WTC11 (cell line): ENCODE data around the gene GRB7. TPM values are rescaled to one million over a fixed set of nuclear protein-coding genes. Genes with fewer than 3 reads are reported as not detected.

Experiments
- ATAC-seq: fragments of 200-7000 bp; cut with Tn5 transposase; 2 replicates; pipeline ENCODE4 v1.10.0; 2021; ENCODE audit warnings: mild to moderate bottlenecking, moderate library complexity
- CTCF ChIA-PET: fragments of 300-600 bp; sonication (Branson Sonifier 250); formaldehyde crosslinking; loops from one replicate; lab custom pipeline; 2021; ENCODE audit warnings: antibody characterized with exemption; lab: Charles Lee
- POLR2A ChIA-PET: fragments of 350-600 bp; sonication (Branson Sonifier 250); formaldehyde crosslinking; loops from one replicate; lab custom pipeline; 2021; ENCODE audit warnings: antibody characterized with exemption; lab: Charles Lee
- DNase-seq: peaks from one replicate; pipeline ENCODE4 v3.0.0; 2021; ENCODE audit warnings: low spot score
- H3K27ac Mint-ChIP-seq: 2 replicates; pipeline ENCODE4 v1.8.0; 2021; ENCODE audit warnings: mixed read lengths
- H3K27me3 Mint-ChIP-seq: 2 replicates; pipeline ENCODE4 v1.8.0; 2021; ENCODE audit warnings: low read depth, mild to moderate bottlenecking, moderate library complexity, mixed read lengths
- H3K36me3 Mint-ChIP-seq: 2 replicates; pipeline ENCODE4 v1.8.0; 2021; ENCODE audit warnings: mixed read lengths
- H3K4me1 Mint-ChIP-seq: 2 replicates; pipeline ENCODE4 v1.8.0; 2022; ENCODE audit warnings: mixed read lengths
- H3K4me3 Mint-ChIP-seq: 2 replicates; pipeline ENCODE4 v1.8.0; 2021; ENCODE audit warnings: mild to moderate bottlenecking, moderate library complexity, mixed read lengths
- H3K9me3 Mint-ChIP-seq: 2 replicates; pipeline ENCODE4 v1.8.0; 2021; ENCODE audit warnings: mixed read lengths
- AFF4 ChIP-seq: sonication (generic); formaldehyde crosslinking; IDR thresholded peaks from 2 replicates; pipeline ENCODE4 v1.8.1; 2023; ENCODE audit warnings: mild to moderate bottlenecking, missing genetic modification reagents, borderline replicate concordance
- ATF6 ChIP-seq: sonication (generic); formaldehyde crosslinking; IDR thresholded peaks from 2 replicates; pipeline ENCODE4 v1.8.1; 2023; ENCODE audit warnings: mild to moderate bottlenecking, missing genetic modification reagents
- CBFB ChIP-seq: sonication (generic); formaldehyde crosslinking; IDR thresholded peaks from 2 replicates; pipeline ENCODE4 v1.8.1; 2022; ENCODE audit warnings: mild to moderate bottlenecking, low read depth, missing genetic modification reagents
- CREB1 ChIP-seq: sonication (generic); formaldehyde crosslinking; IDR thresholded peaks from 2 replicates; pipeline ENCODE4 v1.8.0; 2023; ENCODE audit warnings: mild to moderate bottlenecking, missing genetic modification reagents
- E2F5 ChIP-seq: sonication (generic); formaldehyde crosslinking; IDR thresholded peaks from 2 replicates; pipeline ENCODE4 v1.8.1; 2022; ENCODE audit warnings: mild to moderate bottlenecking, moderate library complexity, missing genetic modification reagents
- ETV6 ChIP-seq: sonication (generic); formaldehyde crosslinking; IDR thresholded peaks from 2 replicates; pipeline ENCODE4 v1.8.1; 2022; ENCODE audit warnings: mild to moderate bottlenecking, missing genetic modification reagents
- FOXP4 ChIP-seq: sonication (generic); formaldehyde crosslinking; IDR thresholded peaks from 2 replicates; pipeline ENCODE4 v1.8.0; 2022; ENCODE audit warnings: mild to moderate bottlenecking, missing genetic modification reagents
- HMGA2 ChIP-seq: fragments of 250-450 bp; sonication (Bioruptor Pico); IDR thresholded peaks from 2 replicates; pipeline ENCODE4 v1.4.0; 2021; ENCODE audit warnings: mild to moderate bottlenecking, moderate library complexity
- IRF1 ChIP-seq: sonication (generic); formaldehyde crosslinking; IDR thresholded peaks from 2 replicates; pipeline ENCODE4 v1.8.0; 2023; ENCODE audit warnings: missing genetic modification reagents
- KAT7 ChIP-seq: sonication (generic); formaldehyde crosslinking; IDR thresholded peaks from 2 replicates; pipeline ENCODE4 v1.8.1; 2023; ENCODE audit warnings: missing genetic modification reagents, mild to moderate bottlenecking, borderline replicate concordance
- NFATC4 ChIP-seq: fragments of 250-450 bp; sonication (Bioruptor Pico); IDR thresholded peaks from 2 replicates; pipeline ENCODE4 v1.9.0; 2021; ENCODE audit warnings: mild to moderate bottlenecking
- NFE2L1 ChIP-seq: sonication (generic); formaldehyde crosslinking; IDR thresholded peaks from 2 replicates; pipeline ENCODE4 v1.8.1; 2023; ENCODE audit warnings: missing genetic modification reagents
- OVOL2 ChIP-seq: fragments of 250-450 bp; sonication (Bioruptor Pico); IDR thresholded peaks from 2 replicates; pipeline ENCODE4 v1.9.0; 2021; ENCODE audit warnings: mild to moderate bottlenecking, borderline replicate concordance
- PREB ChIP-seq: sonication (generic); formaldehyde crosslinking; IDR thresholded peaks from 2 replicates; pipeline ENCODE4 v1.8.1; 2022; ENCODE audit warnings: mild to moderate bottlenecking, missing genetic modification reagents, moderate library complexity, borderline replicate concordance
- RELA ChIP-seq: sonication (generic); formaldehyde crosslinking; IDR thresholded peaks from 2 replicates; pipeline ENCODE4 v1.8.1; 2022; ENCODE audit warnings: missing genetic modification reagents, mild to moderate bottlenecking, borderline replicate concordance
- SMAD4 ChIP-seq: sonication (generic); formaldehyde crosslinking; IDR thresholded peaks from 2 replicates; pipeline ENCODE4 v1.8.0; 2022; ENCODE audit warnings: mild to moderate bottlenecking, missing genetic modification reagents
- USF2 ChIP-seq: sonication (generic); formaldehyde crosslinking; IDR thresholded peaks from 2 replicates; pipeline ENCODE4 v1.8.1; 2023; ENCODE audit warnings: mild to moderate bottlenecking, missing genetic modification reagents, moderate library complexity
- ZNF232 ChIP-seq: sonication (generic); formaldehyde crosslinking; IDR thresholded peaks from 2 replicates; pipeline ENCODE4 v1.8.0; 2022; ENCODE audit warnings: mild to moderate bottlenecking, missing genetic modification reagents
- total RNA-seq: library from RNA; stranded (reverse); gene quantifications from 3 replicates; pipeline ENCODE4 v1.2.3, GENCODE V29; 2021

GRB7 gene
- total RNA-seq, 1 experiment from 2014 or later, result 48.5 TPM

- TF ChIP-seq ATF6 (CRISPR knock-in tag), result no peak
- no peak for TF ChIP-seq IRF1 (CRISPR knock-in tag)
- no peak for TF ChIP-seq OVOL2 (CRISPR knock-in tag)
- no peak for TF ChIP-seq KAT7 (CRISPR knock-in tag)
- TF ChIP-seq CBFB (CRISPR knock-in tag), result no peak
- no peak for TF ChIP-seq PREB (CRISPR knock-in tag)
Measured at GRCh38 chr17:39695089-39695474, 42.7 kb upstream of the GRB7 start (continued).

- ChIA-PET CTCF (interaction anchor here (0.7 to 3.7 kb wide), 17 partner anchors 8 to 149 kb away, joined by 3 to 29 read pairs (median 6); partner anchors contain the start of genes MIEN1, PGAP3, PNMT and PPP1R1B), POLR2A (interaction anchor here (1.3 to 1.8 kb wide), 3 partner anchors 9 to 43 kb away, joined by 4 to 10 read pairs (median 5); partner anchors contain the start of genes MIEN1 and PGAP3)
- Mint-ChIP-seq H3K27me3 (no peaks in the 10 kb centered on the region), H3K27ac (peak overlapping the region; percentile 88), H3K36me3 (no peaks in the 10 kb centered on the region), H3K9me3 (no peaks in the 10 kb centered on the region), H3K4me3 (peak overlapping the region; percentile 16; the same call in 1 of the 2 replicates), H3K4me1 (peaks cover 56% of the 10 kb centered on the region)
- ATAC-seq, result no peak
- no peak for TF ChIP-seq USF2 (CRISPR knock-in tag)
- no peak for TF ChIP-seq NFE2L1 (CRISPR knock-in tag)
- TF ChIP-seq HMGA2 (CRISPR knock-in tag), result no peak
- TF ChIP-seq ETV6 (CRISPR knock-in tag), result no peak
- DNase-seq, result no peak
Measured at GRCh38 chr17:39696731-39697130, 41.0 kb upstream of the GRB7 start.

- ChIA-PET CTCF (interaction anchor here (0.7 to 3.7 kb wide), 2 partner anchors 45 to 76 kb away, joined by 6 to 22 read pairs; no protein-coding TSS in a partner anchor), POLR2A (no interaction called here)
- no peak overlapping the region for H3K4me3 Mint-ChIP-seq
- peaks cover 3% of the 10 kb centered on the region; the same call in 1 of the 2 replicates for H3K36me3 Mint-ChIP-seq
- H3K27ac Mint-ChIP-seq, result no peak overlapping the region
- no peaks in the 10 kb centered on the region for H3K27me3 Mint-ChIP-seq
- peaks cover 65% of the 10 kb centered on the region for H3K4me1 Mint-ChIP-seq
- ATAC-seq (no peak), DNase-seq (no peak)
- H3K9me3 Mint-ChIP-seq, result no peaks in the 10 kb centered on the region
- TF ChIP-seq FOXP4 (CRISPR knock-in tag) (no peak), ZNF232 (CRISPR knock-in tag) (no peak), AFF4 (no peak), E2F5 (CRISPR knock-in tag) (no peak), ATF6 (CRISPR knock-in tag) (no peak), CREB1 (CRISPR knock-in tag) (no peak), RELA (no peak), NFATC4 (CRISPR knock-in tag) (no peak), SMAD4 (CRISPR knock-in tag) (no peak)
Measured at GRCh38 chr17:39697961-39698360, 39.8 kb upstream of the GRB7 start.
